ENCODE results near the gene WDR17. TPM values are rescaled to one million over a fixed set of nuclear protein-coding genes. Genes with fewer than 3 reads are reported as not detected.

The WDR17 gene
- total and polyA plus RNA-seq, 2 donors (not counting 3 experiments of a cell fraction or from before 2014, with no cell fraction given), result 0.07 to 0.42 TPM

GRCh38 chr4:176209535-176209934 lies 143.9 kb downstream of the WDR17 start:
- Histone ChIP-seq H4K20me1 (replicated peaks; ENCODE audit: control insufficient read depth, extremely low read depth, insufficient read depth, low read length) (no peaks in the 10 kb centered on the region), H3K36me3 (ENCODE audit: control insufficient read depth in 2 of 2, extremely low read depth in 1 of 2, insufficient read depth in 2 of 2, low read length in 2 of 2) (no peaks in the 10 kb centered on the region), H3K9me3 (replicated peaks; ENCODE audit: control insufficient read depth, insufficient read depth, low read length) (no peaks in the 10 kb centered on the region), H3K9me1 (replicated peaks; ENCODE audit: control insufficient read depth, extremely low read depth, insufficient read depth, low read length) (no peaks in the 10 kb centered on the region), H3K27me3 (ENCODE audit: control insufficient read depth in 2 of 2, insufficient read depth in 2 of 2, low read length in 2 of 2) (no peaks in the 10 kb centered on the region), H3K9ac (replicated peaks; ENCODE audit: extremely low read depth, insufficient read depth, low read length) (no peak overlapping the region), H3K27ac (ENCODE audit: insufficient read depth, low read depth, low read length) (no peak overlapping the region), H3K79me2 (ENCODE audit: control insufficient read depth, insufficient read depth, low read length) (no peaks in the 10 kb centered on the region), H2AFZ (ENCODE audit: low read depth, low read length) (no peak overlapping the region), H3K4me2 (ENCODE audit: insufficient read depth, low read length) (no peak overlapping the region), H3K4me3 (replicated peaks in 1 of 3; ENCODE audit: insufficient read depth in 1 of 3, low read depth in 1 of 3, low read length in 3 of 3) (no peak overlapping the region), H3K4me1 (ENCODE audit: control insufficient read depth, extremely low read depth, insufficient read depth, low read length) (no peaks in the 10 kb centered on the region)
- intact Hi-C loops (cut with micrococcal nuclease), result no loop called here
- DNase-seq (ENCODE audit: low read depth, low spot score), result no peak
- ChIA-PET POLR2A (no interaction called here), CTCF (no interaction called here)
- TF ChIP-seq CTCF (IDR thresholded peaks at IDR 0.05; ENCODE audit: extremely low read depth in 1 of 2, insufficient read depth in 1 of 2, low read depth in 1 of 2, low read length in 2 of 2) (no peak), EZH2 (IDR thresholded peaks at IDR 0.05; ENCODE audit: borderline replicate concordance, low read depth, low read length, severe bottlenecking) (no peak), POLR2A (IDR thresholded peaks at IDR 0.05; ENCODE audit: low read depth, low read length) (no peak), MAX (IDR thresholded peaks at IDR 0.05; ENCODE audit: insufficient read depth, insufficient read length) (no peak), JUN (IDR thresholded peaks at IDR 0.05; ENCODE audit: borderline replicate concordance, insufficient read depth, insufficient read length, low read depth) (no peak), FOS (IDR thresholded peaks at IDR 0.05; ENCODE audit: borderline replicate concordance, insufficient read depth, low read length) (no peak), POLR2AphosphoS5 (IDR thresholded peaks at IDR 0.05; ENCODE audit: insufficient read depth, low read depth, low read length) (no peak), MYC (IDR thresholded peaks at IDR 0.05; ENCODE audit: low read depth, low read length) (no peak), GATA2 (IDR thresholded peaks at IDR 0.05; ENCODE audit: insufficient read depth, insufficient read length, low read depth, low read length) (no peak)
- FAIRE-seq, result no peak
- dilution Hi-C loops (cut with MboI; ENCODE audit: extremely low pct_ligation_motif_present, low sequenced_read_pairs), result no loop called here
- no TSS peak for BruUV-seq (replicated peaks)

Data from endothelial cell of umbilical vein (primary cell).